ENCODE measurements around the gene STYK1. TPM values are rescaled to one million over a fixed set of nuclear protein-coding genes. Genes with fewer than 3 reads are reported as not detected.

STYK1 gene
- total and polyA plus RNA-seq, 10 of the 15 experiments (the other 5 are each of a cell fraction or from before 2014, with no cell fraction given), result 0.62 to 1.2 (median 0.82) TPM; not detected in 1

GRCh38 chr12:10700581-10700980 is 26.7 kb upstream of the STYK1 start:
- Histone ChIP-seq H3K27ac (ENCODE audit: control insufficient read depth, insufficient read depth) (no peak overlapping the region), H2AFZ (ENCODE audit: control insufficient read depth, low read depth, low read length) (no peak overlapping the region), H3K36me3 (ENCODE audit: control insufficient read depth in 2 of 2, insufficient read depth in 2 of 2, low read length in 1 of 2) (peaks cover 2 to 37% of the 10 kb centered on the region in 2 experiments), H4K20me1 (ENCODE audit: control insufficient read depth, insufficient read depth) (no peaks in the 10 kb centered on the region), H3K4me3 (no peak overlapping the region), H3K4me1 (ENCODE audit: control insufficient read depth, insufficient read depth, low read length) (peaks cover 9% of the 10 kb centered on the region; the same call in 1 of the 2 replicates), H3K27me3 (replicated peaks in 1 of 2; ENCODE audit: control insufficient read depth in 2 of 2, insufficient read depth in 2 of 2, low read length in 1 of 2) (no peaks in the 10 kb centered on the region), H3K9me3 (replicated peaks; ENCODE audit: control insufficient read depth, insufficient read depth, low read length) (no peaks in the 10 kb centered on the region), H3K4me2 (ENCODE audit: control insufficient read depth, insufficient read depth) (0 out of 2 replicates have a peak overlapping the region, but pooled peaks have one; percentile 1), H3K9ac (ENCODE audit: control insufficient read depth, insufficient read depth, low read length) (no peak overlapping the region), H3K79me2 (ENCODE audit: control insufficient read depth, insufficient read depth, low read length) (no peaks in the 10 kb centered on the region)
- ChIA-PET CTCF (interaction anchor here (1.0 to 1.9 kb wide), 4 partner anchors 10 to 547 kb away, joined by 3 to 4 read pairs (median 4); no protein-coding TSS in a partner anchor), POLR2A (no interaction called here), SMC1A (ENCODE audit: uncharacterized antibody, unreplicated experiment) (interaction anchor here (1.3 to 1.8 kb wide), 2 partner anchors 11 to 17 kb away, joined by 3 to 6 read pairs; no protein-coding TSS in a partner anchor), RAD21 (ENCODE audit: unreplicated experiment) (interaction anchor here (1.3 to 2.6 kb wide), 3 partner anchors 19 to 49 kb away, joined by 4 to 7 read pairs (median 5); partner anchors contain the start of gene YBX3)
- ATAC-seq, result peak; percentile 24
- in situ Hi-C loops (cut with MboI) (no loop called here), intact Hi-C loops (cut with micrococcal nuclease; ENCODE audit: unreplicated experiment) (no loop called here)
- no peak for FAIRE-seq
- no TSS peak for BruUV-seq (replicated peaks)
- no peak for DNase-seq (ENCODE audit: low read depth, low spot score)
- WGBS (ENCODE audit: insufficient coverage, insufficient replicate concordance, low lambda C conversion rate, missing lambda C conversion rate), result 67% methylated on average over 3 of the region's 3 CpGs
- no peak for TF ChIP-seq SMC3 (IDR thresholded peaks at IDR 0.05; ENCODE audit: borderline replicate concordance, low read length)
- TF ChIP-seq MYB (IDR thresholded peaks at IDR 0.05; ENCODE audit: borderline replicate concordance, low read depth, low read length), result no peak
- TF ChIP-seq, protein P1, sequence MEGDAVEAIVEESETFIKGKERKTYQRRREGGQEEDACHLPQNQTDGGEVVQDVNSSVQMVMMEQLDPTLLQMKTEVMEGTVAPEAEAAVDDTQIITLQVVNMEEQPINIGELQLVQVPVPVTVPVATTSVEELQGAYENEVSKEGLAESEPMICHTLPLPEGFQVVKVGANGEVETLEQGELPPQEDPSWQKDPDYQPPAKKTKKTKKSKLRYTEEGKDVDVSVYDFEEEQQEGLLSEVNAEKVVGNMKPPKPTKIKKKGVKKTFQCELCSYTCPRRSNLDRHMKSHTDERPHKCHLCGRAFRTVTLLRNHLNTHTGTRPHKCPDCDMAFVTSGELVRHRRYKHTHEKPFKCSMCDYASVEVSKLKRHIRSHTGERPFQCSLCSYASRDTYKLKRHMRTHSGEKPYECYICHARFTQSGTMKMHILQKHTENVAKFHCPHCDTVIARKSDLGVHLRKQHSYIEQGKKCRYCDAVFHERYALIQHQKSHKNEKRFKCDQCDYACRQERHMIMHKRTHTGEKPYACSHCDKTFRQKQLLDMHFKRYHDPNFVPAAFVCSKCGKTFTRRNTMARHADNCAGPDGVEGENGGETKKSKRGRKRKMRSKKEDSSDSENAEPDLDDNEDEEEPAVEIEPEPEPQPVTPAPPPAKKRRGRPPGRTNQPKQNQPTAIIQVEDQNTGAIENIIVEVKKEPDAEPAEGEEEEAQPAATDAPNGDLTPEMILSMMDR (IDR thresholded peaks at IDR 0.05 in 2 of 3, conservative IDR thresholded peaks at IDR 0.05 in 1 of 3; ENCODE audit: control insufficient read depth in 2 of 3, extremely low read depth in 1 of 3, insufficient read depth in 1 of 3, low read depth in 3 of 3, low read length in 3 of 3), result no peak
- no peak for TF ChIP-seq MEF2A (IDR thresholded peaks at IDR 0.05; ENCODE audit: insufficient read depth, low read depth, low read length)
- TF ChIP-seq EED (IDR thresholded peaks at IDR 0.05; ENCODE audit: low read depth), result no peak
- no peak for TF ChIP-seq SUPT20H (IDR thresholded peaks at IDR 0.05; ENCODE audit: borderline replicate concordance, control insufficient read depth, low read depth, low read length)
- TF ChIP-seq ATF3 (IDR thresholded peaks at IDR 0.05; ENCODE audit: borderline replicate concordance, extremely low read depth, low read depth, low read length), result no peak
- TF ChIP-seq SREBF2 (IDR thresholded peaks at IDR 0.05; ENCODE audit: low read length), result no peak
- no peak for TF ChIP-seq MYC (IDR thresholded peaks at IDR 0.05; ENCODE audit: insufficient read depth, insufficient read length, insufficient replicate concordance, low read length, severe bottlenecking)
- TF ChIP-seq CBFB (IDR thresholded peaks at IDR 0.05; ENCODE audit: low read depth), result no peak
- no peak for TF ChIP-seq EGR1 (IDR thresholded peaks at IDR 0.05; ENCODE audit: borderline replicate concordance in 1 of 2, low read depth in 2 of 2, low read length in 2 of 2)
- TF ChIP-seq EP300 (IDR thresholded peaks at IDR 0.05; ENCODE audit: borderline replicate concordance in 1 of 2, control insufficient read depth in 1 of 2, low read depth in 2 of 2, low read length in 2 of 2), result no peak
- TF ChIP-seq, protein P2, sequence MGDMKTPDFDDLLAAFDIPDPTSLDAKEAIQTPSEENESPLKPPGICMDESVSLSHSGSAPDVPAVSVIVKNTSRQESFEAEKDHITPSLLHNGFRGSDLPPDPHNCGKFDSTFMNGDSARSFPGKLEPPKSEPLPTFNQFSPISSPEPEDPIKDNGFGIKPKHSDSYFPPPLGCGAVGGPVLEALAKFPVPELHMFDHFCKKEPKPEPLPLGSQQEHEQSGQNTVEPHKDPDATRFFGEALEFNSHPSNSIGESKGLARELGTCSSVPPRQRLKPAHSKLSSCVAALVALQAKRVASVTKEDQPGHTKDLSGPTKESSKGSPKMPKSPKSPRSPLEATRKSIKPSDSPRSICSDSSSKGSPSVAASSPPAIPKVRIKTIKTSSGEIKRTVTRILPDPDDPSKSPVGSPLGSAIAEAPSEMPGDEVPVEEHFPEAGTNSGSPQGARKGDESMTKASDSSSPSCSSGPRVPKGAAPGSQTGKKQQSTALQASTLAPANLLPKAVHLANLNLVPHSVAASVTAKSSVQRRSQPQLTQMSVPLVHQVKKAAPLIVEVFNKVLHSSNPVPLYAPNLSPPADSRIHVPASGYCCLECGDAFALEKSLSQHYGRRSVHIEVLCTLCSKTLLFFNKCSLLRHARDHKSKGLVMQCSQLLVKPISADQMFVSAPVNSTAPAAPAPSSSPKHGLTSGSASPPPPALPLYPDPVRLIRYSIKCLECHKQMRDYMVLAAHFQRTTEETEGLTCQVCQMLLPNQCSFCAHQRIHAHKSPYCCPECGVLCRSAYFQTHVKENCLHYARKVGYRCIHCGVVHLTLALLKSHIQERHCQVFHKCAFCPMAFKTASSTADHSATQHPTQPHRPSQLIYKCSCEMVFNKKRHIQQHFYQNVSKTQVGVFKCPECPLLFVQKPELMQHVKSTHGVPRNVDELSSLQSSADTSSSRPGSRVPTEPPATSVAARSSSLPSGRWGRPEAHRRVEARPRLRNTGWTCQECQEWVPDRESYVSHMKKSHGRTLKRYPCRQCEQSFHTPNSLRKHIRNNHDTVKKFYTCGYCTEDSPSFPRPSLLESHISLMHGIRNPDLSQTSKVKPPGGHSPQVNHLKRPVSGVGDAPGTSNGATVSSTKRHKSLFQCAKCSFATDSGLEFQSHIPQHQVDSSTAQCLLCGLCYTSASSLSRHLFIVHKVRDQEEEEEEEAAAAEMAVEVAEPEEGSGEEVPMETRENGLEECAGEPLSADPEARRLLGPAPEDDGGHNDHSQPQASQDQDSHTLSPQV (IDR thresholded peaks at IDR 0.05), result no peak
- no peak for TF ChIP-seq CREB1 (IDR thresholded peaks at IDR 0.05; ENCODE audit: low read depth)

All from GM12878 (cell line).